Raji (cell line): ENCODE data around the gene SLC39A1.

Experiments
- POLR2A ChIP-seq: IDR thresholded peaks from 2 replicates; pipeline ENCODE4 v1.6.1; 2011; ENCODE audit warnings: low read depth, low read length, control low read depth; ENCODE audit not compliant: insufficient read depth

Gene SLC39A1

DNA sequence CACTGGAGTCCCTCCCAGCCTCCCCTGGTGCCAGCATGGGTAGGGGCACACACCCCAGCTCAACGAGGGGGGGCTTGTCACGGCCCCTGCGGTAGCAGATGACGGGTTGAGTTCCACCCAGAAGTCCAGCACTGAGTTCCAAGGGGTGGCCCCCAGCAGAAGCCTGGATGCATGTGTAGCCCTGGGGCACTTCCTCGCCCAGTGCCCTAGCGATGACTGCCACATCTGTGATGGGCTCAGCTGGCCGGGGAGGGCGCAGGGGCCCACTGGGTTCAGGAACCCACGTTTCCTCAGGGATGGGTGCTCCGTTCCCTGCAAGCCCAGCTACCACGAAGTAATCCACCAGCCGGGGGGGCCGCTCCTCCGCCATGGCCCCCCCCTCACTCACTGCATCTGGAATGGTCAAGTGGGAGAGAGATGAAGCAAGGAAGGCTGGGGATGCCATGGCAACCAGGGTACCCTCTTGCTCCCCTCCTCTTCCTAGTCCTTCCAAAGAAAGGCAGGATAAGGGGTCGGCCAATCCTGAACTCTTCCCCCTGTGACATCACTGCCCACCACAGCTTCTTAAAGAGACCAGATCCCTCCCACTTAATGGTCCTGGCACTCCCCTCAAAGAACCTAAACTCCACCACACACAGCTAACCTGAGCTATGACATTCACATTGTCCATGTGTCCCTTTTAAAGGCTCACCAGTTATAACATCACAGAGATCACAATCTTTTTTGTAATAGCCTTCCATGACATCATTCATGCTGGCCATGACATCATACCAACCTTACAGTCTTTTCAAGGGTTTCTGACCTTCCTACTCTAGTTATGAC is 19.1 kb downstream of the SLC39A1 start:
- no peak for TF ChIP-seq POLR2A

DNA sequence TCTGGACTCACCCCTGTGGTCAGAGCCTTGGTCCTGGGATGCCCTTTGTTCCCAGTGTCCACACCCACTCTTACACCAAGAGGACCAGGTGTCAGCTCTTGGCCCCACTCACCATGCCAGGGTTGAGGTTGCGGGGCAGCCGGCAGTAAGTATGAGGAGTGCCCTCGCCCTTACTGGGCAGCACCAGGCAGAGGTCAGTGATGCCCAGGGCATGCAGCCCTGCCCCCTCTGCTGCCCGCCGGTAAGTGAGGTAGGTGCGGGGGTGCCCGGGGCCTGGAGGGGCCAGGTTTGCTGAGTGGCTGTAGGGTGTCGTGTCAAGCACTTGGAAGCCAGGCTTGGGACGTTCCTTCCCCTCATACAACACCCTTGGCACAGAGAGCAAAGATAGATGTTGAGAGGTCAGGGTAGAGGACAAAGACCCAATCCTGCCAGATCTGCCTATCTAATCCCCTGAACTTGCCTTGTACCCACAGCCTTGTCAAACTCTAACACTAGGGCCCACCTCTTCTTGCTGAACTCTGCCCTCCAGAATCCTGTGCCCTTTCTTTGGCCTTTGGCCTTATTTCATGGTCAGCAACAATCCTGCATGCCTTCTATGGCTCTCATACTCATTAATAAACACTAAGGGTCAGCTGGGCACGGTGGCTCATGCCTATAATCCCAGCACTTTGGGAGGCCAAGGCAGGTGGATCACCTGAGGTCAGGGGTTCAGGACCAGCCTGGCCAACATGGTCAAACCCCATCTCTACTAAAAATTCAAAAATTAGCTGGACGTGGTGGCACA is 20.4 kb downstream of the SLC39A1 start:
- TF ChIP-seq POLR2A: no peak

GRCh38 chr1:153941826-153942725 is 21.3 kb downstream of the SLC39A1 start:
- no peak for TF ChIP-seq POLR2A

GRCh38 chr1:153940756-153941155 is 22.6 kb downstream of the SLC39A1 start:
- no peak for TF ChIP-seq POLR2A

- TF ChIP-seq POLR2A: no peak
These were observed 23.9 kb downstream of the SLC39A1 start for GRCh38 chr1:153939476-153939875.

GRCh38 chr1:153938996-153939395 is 24.3 kb downstream of the SLC39A1 start:
- TF ChIP-seq POLR2A: no peak

DNA sequence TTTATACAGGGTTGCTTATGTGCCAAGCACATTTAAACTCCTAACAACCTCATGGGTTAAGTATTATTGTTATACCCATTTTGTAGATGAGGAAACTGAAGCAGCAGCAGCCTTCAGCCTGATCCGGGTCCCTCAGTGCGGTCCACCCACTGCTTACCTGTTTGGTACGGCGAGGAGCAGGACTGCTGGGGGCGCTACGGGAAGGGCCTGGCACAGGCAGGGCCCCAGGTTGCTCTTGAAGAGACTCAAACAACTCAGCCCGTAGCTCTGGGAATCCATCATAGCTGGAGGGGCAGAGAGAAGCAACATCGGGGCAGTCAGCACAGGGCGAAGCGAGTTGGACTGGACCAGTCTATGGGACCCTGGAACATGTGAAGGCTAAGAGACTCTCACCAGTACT is 26.0 kb downstream of the SLC39A1 start:
- no peak for TF ChIP-seq POLR2A

DNA sequence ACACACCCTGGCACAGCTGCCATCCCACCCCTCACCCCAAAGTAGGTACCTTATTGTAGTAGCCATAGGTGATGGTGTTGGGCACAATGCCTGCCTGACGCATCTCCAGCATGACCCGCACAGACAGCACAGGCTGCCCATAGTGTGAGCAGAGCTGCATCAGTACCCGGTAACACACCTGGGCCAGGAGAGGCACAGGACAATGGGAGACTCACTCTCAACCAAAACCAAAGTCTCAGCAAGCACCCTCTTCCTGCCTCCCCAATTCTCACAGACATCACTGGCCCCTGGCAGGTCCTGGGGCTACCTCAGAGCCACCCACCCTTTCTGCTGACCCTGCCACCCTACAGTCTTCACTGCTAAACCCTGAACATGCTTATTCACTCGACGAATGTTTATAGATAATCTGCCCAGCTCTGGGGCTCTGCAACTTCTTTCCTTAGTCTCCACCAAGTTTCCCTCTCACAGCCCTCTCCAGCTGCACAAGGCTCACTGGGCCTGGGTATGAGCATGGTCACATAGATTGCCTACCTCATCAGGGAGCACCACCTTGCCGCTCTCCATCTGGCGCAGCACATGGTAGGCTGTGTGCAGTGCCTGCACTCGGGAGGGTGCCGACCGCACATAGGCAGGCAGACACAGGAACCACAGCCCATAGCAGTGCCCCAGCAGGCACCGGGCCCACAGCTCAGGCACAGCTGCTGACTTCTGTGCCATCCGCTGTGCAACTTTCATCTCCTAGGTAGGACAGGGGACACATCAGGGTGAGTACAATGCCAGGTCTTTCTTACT is 27.1 kb downstream of the SLC39A1 start:
- TF ChIP-seq POLR2A: no peak

GRCh38 chr1:153934746-153935145 is 28.6 kb downstream of the SLC39A1 start:
- TF ChIP-seq POLR2A: no peak

DNA sequence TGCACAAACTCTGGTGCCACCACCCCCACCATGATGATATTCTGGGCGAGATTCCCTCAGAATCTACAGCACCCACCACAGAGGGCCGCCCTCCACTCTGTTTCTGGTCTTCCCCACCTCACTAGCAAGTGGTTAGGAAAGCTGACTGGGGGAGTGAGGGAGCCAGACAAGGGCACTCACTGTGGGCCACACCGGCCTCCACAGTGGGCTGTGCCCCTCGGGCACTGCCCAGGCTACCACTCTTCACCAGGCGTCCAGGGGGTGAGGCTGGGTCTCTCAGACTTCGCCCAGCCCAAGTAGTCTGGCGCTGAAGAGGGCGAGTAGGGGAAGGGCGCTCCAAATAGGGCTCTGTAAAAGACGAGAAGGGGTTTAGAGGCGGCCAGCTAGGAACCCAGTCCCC is 29.4 kb downstream of the SLC39A1 start:
- no peak for TF ChIP-seq POLR2A

DNA sequence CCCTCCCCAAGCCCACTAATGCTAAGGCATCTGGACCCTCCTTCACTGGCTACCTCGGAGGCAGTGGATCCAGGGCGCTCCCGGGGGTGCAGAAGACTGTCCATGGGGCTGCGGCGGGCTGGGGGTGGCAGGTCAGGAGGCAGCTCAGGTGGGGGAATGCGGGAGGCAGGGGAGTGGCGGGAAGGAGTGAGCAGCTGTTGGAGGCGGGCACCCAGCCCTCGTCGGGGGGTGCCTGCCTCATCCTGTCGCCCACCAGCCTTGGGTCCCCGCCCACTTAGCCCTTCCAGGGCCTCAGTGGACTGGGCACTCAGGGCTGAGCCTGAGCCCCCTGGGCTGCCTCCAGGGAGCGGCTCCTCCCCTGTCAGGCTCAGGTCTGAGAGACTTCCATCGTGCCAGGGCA is 29.9 kb downstream of the SLC39A1 start:
- TF ChIP-seq POLR2A: no peak

GRCh38 chr1:153932156-153933131 is 30.9 kb downstream of the SLC39A1 start:
- TF ChIP-seq POLR2A: no peak
